ENCODE data around the gene ABCG8.

The ABCG8 gene

DNA sequence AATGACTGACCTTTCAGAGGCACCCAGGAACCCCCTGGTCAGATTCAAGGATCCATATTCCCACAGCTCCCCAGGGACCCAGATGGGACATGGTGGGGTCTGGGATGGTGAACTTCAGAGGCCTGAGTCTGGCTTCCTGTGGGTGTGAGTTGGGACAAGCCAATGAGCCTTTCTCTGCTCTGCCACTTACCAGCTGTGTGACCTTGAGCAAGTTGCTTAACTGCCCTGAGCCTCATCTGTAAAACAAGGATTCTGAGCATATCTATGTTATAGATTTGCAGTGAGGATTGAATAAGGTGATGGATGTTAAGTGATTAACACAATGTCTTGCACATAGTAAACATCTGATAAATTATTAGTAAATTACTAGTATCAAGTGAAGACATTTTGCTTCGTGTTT is 6.4 kb downstream of the ABCG8 start:
- Histone ChIP-seq H3K27ac (ENCODE audit: low read depth, low read length) (no peak overlapping the region), H3K9me3 (ENCODE audit: control insufficient read depth, insufficient read depth, low read depth, low read length) (no peaks in the 10 kb centered on the region), H3K27me3 (ENCODE audit: control insufficient read depth, insufficient read depth, low read length) (no peaks in the 10 kb centered on the region), H3K36me3 (ENCODE audit: control insufficient read depth, insufficient read depth, low read length) (no peaks in the 10 kb centered on the region), H3K4me3 (ENCODE audit: low read depth, low read length) (no peak overlapping the region), H3K4me1 (ENCODE audit: control insufficient read depth, insufficient read depth, low read length) (no peaks in the 10 kb centered on the region), H3K9ac (ENCODE audit: low read length) (no peak overlapping the region)

DNA sequence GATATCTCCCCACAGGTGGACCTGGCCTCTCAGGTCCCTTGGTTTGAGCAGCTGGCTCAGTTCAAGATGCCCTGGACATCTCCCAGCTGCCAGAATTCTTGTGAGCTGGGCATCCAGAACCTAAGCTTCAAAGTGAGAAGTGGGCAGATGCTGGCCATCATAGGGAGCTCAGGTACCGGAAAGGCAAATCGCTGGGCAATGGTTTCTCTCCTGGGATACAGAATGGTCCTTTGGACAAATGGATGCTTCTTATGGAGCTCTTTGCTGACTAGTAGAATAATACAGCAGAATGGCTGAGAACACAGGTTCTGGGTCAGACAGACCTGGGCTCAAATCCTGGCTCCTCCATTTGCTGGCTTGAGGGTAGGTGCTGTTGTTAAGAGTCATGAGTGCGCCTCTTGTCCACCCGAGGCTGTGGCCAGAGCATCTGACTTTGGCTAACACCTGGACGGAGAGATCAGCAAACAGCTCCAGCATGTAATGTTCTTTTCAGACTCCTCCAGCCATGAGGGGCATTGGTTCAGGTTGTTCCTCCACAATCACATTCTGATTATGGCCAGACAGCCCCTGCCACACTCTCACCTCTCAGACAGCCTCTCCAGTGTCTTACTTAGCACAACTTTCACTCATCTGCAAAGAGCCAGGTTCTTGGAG is 7.5 kb downstream of the ABCG8 start:
- Histone ChIP-seq H3K4me1 (ENCODE audit: control insufficient read depth, insufficient read depth, low read length) (no peaks in the 10 kb centered on the region), H3K9me3 (ENCODE audit: control insufficient read depth, insufficient read depth, low read depth, low read length) (no peaks in the 10 kb centered on the region), H3K27ac (ENCODE audit: low read depth, low read length) (no peak overlapping the region), H3K9ac (ENCODE audit: low read length) (no peak overlapping the region), H3K4me3 (ENCODE audit: low read depth, low read length) (no peak overlapping the region), H3K36me3 (ENCODE audit: control insufficient read depth, insufficient read depth, low read length) (no peaks in the 10 kb centered on the region), H3K27me3 (ENCODE audit: control insufficient read depth, insufficient read depth, low read length) (no peaks in the 10 kb centered on the region)

- Histone ChIP-seq H3K27me3 (ENCODE audit: control insufficient read depth, insufficient read depth, low read length) (no peaks in the 10 kb centered on the region), H3K27ac (ENCODE audit: low read depth, low read length) (no peak overlapping the region), H3K9me3 (ENCODE audit: control insufficient read depth, insufficient read depth, low read depth, low read length) (no peaks in the 10 kb centered on the region), H3K4me3 (ENCODE audit: low read depth, low read length) (no peak overlapping the region), H3K36me3 (ENCODE audit: control insufficient read depth, insufficient read depth, low read length) (no peaks in the 10 kb centered on the region), H3K4me1 (ENCODE audit: control insufficient read depth, insufficient read depth, low read length) (no peaks in the 10 kb centered on the region), H3K9ac (ENCODE audit: low read length) (no peak overlapping the region)
These were observed 9.4 kb downstream of the ABCG8 start for GRCh38 chr2:43848214-43848613.

- peaks cover 4% of the 10 kb centered on the region; the same call in 1 of the 2 replicates for H3K27me3 ChIP-seq (ENCODE audit: control insufficient read depth, insufficient read depth, low read length)
- H3K36me3 ChIP-seq (ENCODE audit: control insufficient read depth, insufficient read depth, low read length) = no peaks in the 10 kb centered on the region
- no peak overlapping the region for H3K27ac ChIP-seq (ENCODE audit: low read depth, low read length)
- no peak overlapping the region for H3K9ac ChIP-seq (ENCODE audit: low read length)
- H3K4me1 ChIP-seq (ENCODE audit: control insufficient read depth, insufficient read depth, low read length) = no peaks in the 10 kb centered on the region
- H3K9me3 ChIP-seq (ENCODE audit: control insufficient read depth, insufficient read depth, low read depth, low read length) = no peaks in the 10 kb centered on the region
- no peak overlapping the region for H3K4me3 ChIP-seq (ENCODE audit: low read depth, low read length)
These were observed 12.5 kb downstream of the ABCG8 start for GRCh38 chr2:43851011-43851980.

DNA sequence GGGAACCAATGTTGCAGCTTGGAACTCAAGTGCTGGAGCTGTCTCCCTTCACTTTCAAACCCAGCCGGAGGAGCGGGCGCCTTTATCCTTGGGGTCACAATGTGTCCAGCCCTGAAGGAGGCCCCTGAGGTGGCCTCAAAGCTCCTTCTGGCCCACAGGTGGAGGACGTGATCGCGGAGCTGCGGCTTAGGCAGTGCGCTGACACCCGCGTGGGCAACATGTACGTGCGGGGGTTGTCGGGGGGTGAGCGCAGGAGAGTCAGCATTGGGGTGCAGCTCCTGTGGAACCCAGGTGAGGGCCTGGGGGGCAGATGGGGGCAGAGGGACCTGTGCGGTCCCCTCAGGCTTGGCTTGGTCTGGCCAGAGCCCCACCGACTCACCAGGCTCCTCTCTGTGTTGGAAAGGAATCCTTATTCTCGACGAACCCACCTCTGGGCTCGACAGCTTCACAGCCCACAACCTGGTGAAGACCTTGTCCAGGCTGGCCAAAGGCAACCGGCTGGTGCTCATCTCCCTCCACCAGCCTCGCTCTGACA is 13.5 kb downstream of the ABCG8 start:
- H3K36me3 ChIP-seq (ENCODE audit: control insufficient read depth, insufficient read depth, low read length) = no peaks in the 10 kb centered on the region
- no peaks in the 10 kb centered on the region for H3K9me3 ChIP-seq (ENCODE audit: control insufficient read depth, insufficient read depth, low read depth, low read length)
- no peak overlapping the region for H3K27ac ChIP-seq (ENCODE audit: low read depth, low read length)
- H3K27me3 ChIP-seq (ENCODE audit: control insufficient read depth, insufficient read depth, low read length) = peaks cover 12% of the 10 kb centered on the region; the same call in 1 of the 2 replicates
- H3K9ac ChIP-seq (ENCODE audit: low read length) = no peak overlapping the region
- H3K4me1 ChIP-seq (ENCODE audit: control insufficient read depth, insufficient read depth, low read length) = no peaks in the 10 kb centered on the region
- no peak overlapping the region for H3K4me3 ChIP-seq (ENCODE audit: low read depth, low read length)

GRCh38 chr2:43853141-43854081 is 14.6 kb downstream of the ABCG8 start:
- Histone ChIP-seq H3K4me1 (ENCODE audit: control insufficient read depth, insufficient read depth, low read length) (no peaks in the 10 kb centered on the region), H3K36me3 (ENCODE audit: control insufficient read depth, insufficient read depth, low read length) (no peaks in the 10 kb centered on the region), H3K27me3 (ENCODE audit: control insufficient read depth, insufficient read depth, low read length) (peaks cover 23% of the 10 kb centered on the region), H3K4me3 (ENCODE audit: low read depth, low read length) (no peak overlapping the region), H3K9ac (ENCODE audit: low read length) (no peak overlapping the region), H3K9me3 (ENCODE audit: control insufficient read depth, insufficient read depth, low read depth, low read length) (no peaks in the 10 kb centered on the region), H3K27ac (ENCODE audit: low read depth, low read length) (no peak overlapping the region)

GRCh38 chr2:43854671-43855070 is 15.9 kb downstream of the ABCG8 start:
- Histone ChIP-seq H3K4me1 (ENCODE audit: control insufficient read depth, insufficient read depth, low read length) (no peaks in the 10 kb centered on the region), H3K9ac (ENCODE audit: low read length) (no peak overlapping the region), H3K4me3 (ENCODE audit: low read depth, low read length) (no peak overlapping the region), H3K36me3 (ENCODE audit: control insufficient read depth, insufficient read depth, low read length) (no peaks in the 10 kb centered on the region), H3K27ac (ENCODE audit: low read depth, low read length) (no peak overlapping the region), H3K9me3 (ENCODE audit: control insufficient read depth, insufficient read depth, low read depth, low read length) (no peaks in the 10 kb centered on the region), H3K27me3 (ENCODE audit: control insufficient read depth, insufficient read depth, low read length) (peaks cover 33% of the 10 kb centered on the region)

DNA sequence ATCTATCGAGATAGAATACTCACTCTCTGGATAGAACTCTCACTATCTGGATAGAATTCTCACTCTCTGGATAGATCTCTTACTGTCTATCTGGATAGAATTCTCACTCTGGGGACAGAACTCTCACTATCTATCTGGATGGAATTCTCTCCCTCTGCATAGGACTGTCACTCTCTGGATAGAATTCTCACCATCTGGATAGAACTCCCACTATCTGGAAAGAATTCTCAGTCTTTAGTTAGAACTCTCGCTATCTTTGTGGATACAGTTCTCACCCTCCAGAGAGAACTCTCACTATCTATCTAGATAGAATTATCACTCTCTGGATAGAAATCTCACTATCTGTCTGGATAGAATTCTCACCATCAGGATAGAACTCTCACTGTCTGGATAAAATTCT is 16.5 kb downstream of the ABCG8 start:
- Histone ChIP-seq H3K4me3 (ENCODE audit: low read depth, low read length) (no peak overlapping the region), H3K27me3 (ENCODE audit: control insufficient read depth, insufficient read depth, low read length) (peaks cover 36% of the 10 kb centered on the region), H3K36me3 (ENCODE audit: control insufficient read depth, insufficient read depth, low read length) (no peaks in the 10 kb centered on the region), H3K9ac (ENCODE audit: low read length) (no peak overlapping the region), H3K27ac (ENCODE audit: low read depth, low read length) (no peak overlapping the region), H3K9me3 (ENCODE audit: control insufficient read depth, insufficient read depth, low read depth, low read length) (no peaks in the 10 kb centered on the region), H3K4me1 (ENCODE audit: control insufficient read depth, insufficient read depth, low read length) (no peaks in the 10 kb centered on the region)

GRCh38 chr2:43872151-43872550 is 33.4 kb downstream of the ABCG8 start:
- no peak overlapping the region for H3K9ac ChIP-seq (ENCODE audit: low read length)
- no peak overlapping the region for H3K27ac ChIP-seq (ENCODE audit: low read depth, low read length)
- H3K4me3 ChIP-seq (ENCODE audit: low read depth, low read length) = no peak overlapping the region
- no peaks in the 10 kb centered on the region for H3K9me3 ChIP-seq (ENCODE audit: control insufficient read depth, insufficient read depth, low read depth, low read length)
- no peaks in the 10 kb centered on the region for H3K4me1 ChIP-seq (ENCODE audit: control insufficient read depth, insufficient read depth, low read length)
- H3K36me3 ChIP-seq (ENCODE audit: control insufficient read depth, insufficient read depth, low read length) = no peaks in the 10 kb centered on the region
- peaks cover 16% of the 10 kb centered on the region for H3K27me3 ChIP-seq (ENCODE audit: control insufficient read depth, insufficient read depth, low read length)

- peaks cover 4% of the 10 kb centered on the region; the same call in 1 of the 2 replicates for H3K4me1 ChIP-seq (ENCODE audit: control insufficient read depth, insufficient read depth, low read length)
- H3K9me3 ChIP-seq (ENCODE audit: control insufficient read depth, insufficient read depth, low read depth, low read length) = no peaks in the 10 kb centered on the region
- H3K4me3 ChIP-seq (ENCODE audit: low read depth, low read length) = no peak overlapping the region
- H3K36me3 ChIP-seq (ENCODE audit: control insufficient read depth, insufficient read depth, low read length) = no peaks in the 10 kb centered on the region
- no peak overlapping the region for H3K27ac ChIP-seq (ENCODE audit: low read depth, low read length)
- no peak overlapping the region for H3K9ac ChIP-seq (ENCODE audit: low read length)
- H3K27me3 ChIP-seq (ENCODE audit: control insufficient read depth, insufficient read depth, low read length) = peaks cover 8% of the 10 kb centered on the region
These were observed 36.1 kb downstream of the ABCG8 start for GRCh38 chr2:43874776-43875451.

All from HUES6 (cell line).